ENCODE results near the gene SLMAP.
"Not testable (repeated sequence)": the region's sequence is repeated elsewhere in the genome, so short reads cannot be mapped to it uniquely, and the experiment has no call there.

SLMAP gene

GRCh38 chr3:57826952-57827723 is 71.0 kb downstream of the SLMAP start:
- DNase-seq (ENCODE audit: low spot score), result no peak

- no peak for DNase-seq (ENCODE audit: low spot score)
These were observed 71.6 kb downstream of the SLMAP start for GRCh38 chr3:57827757-57828156.

DNA sequence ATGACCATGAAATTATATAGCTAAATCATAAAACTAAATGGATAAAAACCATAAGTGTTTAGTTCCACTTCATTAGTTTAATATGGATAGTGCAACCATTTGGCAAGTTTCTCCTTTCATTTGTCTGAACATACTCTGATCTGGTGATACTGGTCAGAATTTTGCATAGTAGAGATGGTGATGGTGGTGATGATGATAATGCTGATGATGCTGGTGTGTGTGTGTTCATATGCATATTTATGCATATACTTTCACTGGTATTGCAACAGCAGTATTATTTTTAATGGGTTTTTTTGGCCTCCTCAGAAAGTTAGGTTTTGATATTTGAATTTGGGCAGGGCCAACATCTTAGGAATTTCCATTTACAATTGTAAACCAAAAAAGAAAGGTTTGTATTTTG is 76.4 kb downstream of the SLMAP start:
- DNase-seq (ENCODE audit: low spot score), result no peak

DNA sequence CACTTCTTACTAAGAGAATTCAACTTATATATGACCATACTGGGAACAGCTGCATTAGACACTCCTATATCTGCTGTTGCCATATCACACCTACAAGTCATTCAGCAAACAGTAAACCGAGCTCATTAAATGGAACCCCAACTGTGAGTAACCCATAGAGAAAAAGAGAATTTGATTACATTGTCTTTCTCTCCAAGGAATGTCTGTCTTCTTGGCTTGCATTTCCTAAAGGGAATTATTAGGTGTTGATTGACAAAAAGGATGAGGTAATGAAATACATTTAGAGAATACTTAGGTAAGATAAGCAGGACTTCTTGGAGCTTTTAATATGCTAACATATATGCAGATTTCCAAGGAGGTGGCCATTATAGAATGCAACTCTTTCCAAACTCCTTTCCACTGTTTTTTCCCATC is 76.8 kb downstream of the SLMAP start:
- no peak for DNase-seq (ENCODE audit: low spot score)

DNA sequence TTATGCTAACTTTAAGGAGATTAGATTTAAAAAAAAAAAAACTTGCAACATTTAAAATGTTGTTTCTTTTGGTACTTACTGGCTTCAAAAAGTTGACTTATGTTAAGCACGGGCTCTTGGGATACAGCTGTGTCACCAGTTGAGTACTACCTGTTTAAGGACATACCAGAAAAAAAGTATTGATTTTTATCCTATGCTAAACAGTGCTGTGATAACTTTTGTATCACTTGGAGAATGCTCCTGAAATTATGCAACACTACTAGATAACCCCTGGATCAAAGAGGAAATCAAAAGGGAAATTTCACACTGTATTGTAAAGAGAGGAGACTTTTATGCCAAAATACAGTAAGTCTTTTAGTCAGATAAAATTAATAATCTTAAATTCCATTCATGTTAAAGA is 77.7 kb downstream of the SLMAP start:
- DNase-seq (ENCODE audit: low spot score), result no peak

GRCh38 chr3:57837686-57838085 is 81.6 kb downstream of the SLMAP start:
- no peak for DNase-seq (ENCODE audit: low spot score)

DNA sequence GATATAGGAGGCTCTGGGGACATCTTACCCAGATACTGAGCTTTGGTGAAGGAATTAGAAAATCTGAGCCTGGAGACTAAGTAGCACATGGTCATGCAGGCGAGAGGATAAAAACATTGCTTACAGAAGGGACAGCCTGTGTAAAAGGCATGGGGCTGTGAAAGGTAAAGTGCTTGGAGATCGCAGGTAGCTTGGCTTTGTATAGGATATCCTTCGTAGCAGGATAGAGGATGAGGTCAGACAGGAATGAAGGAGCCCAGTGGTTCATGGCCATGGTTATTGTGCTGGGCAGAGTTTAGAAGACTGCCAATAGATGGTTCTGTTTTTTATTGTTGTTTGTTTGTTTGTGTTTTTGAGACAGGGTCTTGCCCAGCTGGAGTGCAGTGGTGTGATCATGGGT is 82.5 kb downstream of the SLMAP start:
- no peak for DNase-seq (ENCODE audit: low spot score)

- no peak for DNase-seq (ENCODE audit: low spot score)
These were observed 84.4 kb downstream of the SLMAP start for GRCh38 chr3:57840473-57840872.

- no peak for DNase-seq (ENCODE audit: low spot score)
These were observed 85.7 kb downstream of the SLMAP start for GRCh38 chr3:57841818-57842217.

GRCh38 chr3:57848177-57848738 is 92.1 kb downstream of the SLMAP start:
- no peak for DNase-seq (ENCODE audit: low spot score)

DNA sequence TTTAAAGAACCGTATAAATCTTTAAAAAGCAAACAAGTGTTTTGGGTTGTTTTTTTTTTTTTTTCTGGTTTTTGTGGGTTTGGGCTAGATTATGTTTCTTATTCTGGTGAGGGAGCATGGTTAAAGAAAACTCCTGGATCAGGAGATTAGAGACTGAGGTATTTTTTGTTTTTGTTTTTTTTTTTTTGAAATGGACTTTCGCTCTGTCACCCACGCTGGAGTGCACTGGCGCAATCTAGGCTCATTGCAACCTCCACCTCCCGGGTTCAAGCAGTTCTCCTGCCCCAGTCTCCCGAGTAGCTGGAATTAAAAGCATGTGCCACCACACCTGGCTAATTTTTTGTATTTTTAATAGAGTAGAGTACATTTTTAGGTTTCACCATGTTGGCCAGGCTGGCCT is 95.2 kb downstream of the SLMAP start:
- DNase-seq (ENCODE audit: low spot score), result no peak

DNA sequence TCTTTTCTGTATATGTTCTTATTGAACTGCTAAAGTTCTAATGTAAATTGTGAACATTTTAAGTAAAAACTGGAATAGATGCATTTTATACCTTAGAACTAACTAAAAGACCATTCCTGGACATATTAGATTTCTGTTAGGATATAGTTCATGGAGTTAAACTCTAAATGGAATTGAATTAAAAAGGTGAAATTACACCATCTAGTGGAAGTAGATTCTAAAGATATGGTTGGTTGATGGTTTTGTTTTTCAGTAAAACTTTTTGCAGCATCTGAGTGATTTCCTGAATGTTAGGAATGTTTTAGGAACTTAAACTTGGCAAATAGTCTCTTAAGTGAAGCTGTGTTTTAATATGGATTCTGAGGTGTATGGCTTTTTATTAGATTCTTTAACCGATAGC is 96.8 kb downstream of the SLMAP start:
- no peak for DNase-seq (ENCODE audit: low spot score)

GRCh38 chr3:57855281-57855680 is 99.2 kb downstream of the SLMAP start:
- no peak for DNase-seq (ENCODE audit: low spot score)

GRCh38 chr3:57855943-57856342 is 99.8 kb downstream of the SLMAP start:
- DNase-seq (ENCODE audit: low spot score), result no peak

- no peak for DNase-seq (ENCODE audit: low spot score)
These were observed 100.6 kb downstream of the SLMAP start for GRCh38 chr3:57856675-57857074.

- no peak for DNase-seq (ENCODE audit: low spot score)
These were observed 106.8 kb downstream of the SLMAP start for GRCh38 chr3:57862894-57863293.

- no peak for DNase-seq (ENCODE audit: low spot score)
These were observed 107.3 kb downstream of the SLMAP start for GRCh38 chr3:57863380-57863779.

DNA sequence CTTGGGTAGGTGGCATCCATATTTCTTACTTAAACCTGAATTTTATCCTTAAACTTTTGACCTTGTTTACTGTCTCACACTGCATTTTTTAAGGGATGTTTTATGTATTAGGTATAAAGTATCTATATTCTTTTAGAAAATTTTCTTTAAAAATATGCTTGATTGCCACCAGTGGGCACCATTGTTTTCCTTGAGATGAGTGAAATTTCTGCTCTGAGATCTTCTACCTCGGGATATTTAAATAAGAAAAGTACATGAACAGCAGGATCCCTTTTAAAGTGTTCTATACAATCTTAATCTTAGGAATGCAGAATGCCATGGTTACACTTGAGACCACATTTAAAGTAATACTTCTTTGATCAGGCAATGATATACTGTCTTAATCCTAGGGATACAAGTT is 108.7 kb downstream of the SLMAP start:
- DNase-seq (ENCODE audit: low spot score), result no peak

GRCh38 chr3:57869110-57869509 is 113.0 kb downstream of the SLMAP start:
- not testable (repeated sequence) for DNase-seq (ENCODE audit: low spot score)

DNA sequence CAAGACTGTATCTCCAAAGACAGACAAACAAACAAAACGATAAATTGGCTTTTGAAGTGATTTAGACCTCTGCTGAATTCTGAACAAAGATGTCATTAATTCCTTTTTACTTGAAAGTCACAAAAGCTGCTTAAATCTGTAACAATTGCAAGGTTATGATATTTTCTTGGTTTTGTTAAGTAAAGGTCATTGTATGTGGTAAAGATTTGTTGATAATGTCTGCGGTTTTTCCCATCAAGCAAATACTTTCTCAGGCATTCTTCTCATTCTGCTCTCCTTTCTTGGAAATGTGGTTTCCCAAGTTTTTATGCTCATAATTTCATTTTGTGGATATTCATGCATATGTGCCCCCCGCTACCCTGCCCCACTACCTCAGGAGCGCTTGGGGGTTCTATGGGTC is 116.5 kb downstream of the SLMAP start:
- DNase-seq (ENCODE audit: low spot score), result no peak

GRCh38 chr3:57876632-57877031 is 120.5 kb downstream of the SLMAP start:
- DNase-seq (ENCODE audit: low spot score), result no peak

- no peak for DNase-seq (ENCODE audit: low spot score)
These were observed 121.0 kb downstream of the SLMAP start for GRCh38 chr3:57877116-57877515.

- not testable (repeated sequence) for DNase-seq (ENCODE audit: low spot score)
These were observed 128.3 kb downstream of the SLMAP start for GRCh38 chr3:57884436-57884835.

GRCh38 chr3:57889807-57890206 is 133.7 kb downstream of the SLMAP start:
- DNase-seq (ENCODE audit: low spot score), result no peak
